Mucosa of descending colon (tissue), 3 donors: ENCODE measurements around the gene SHROOM1. TPM values are rescaled to one million over a fixed set of nuclear protein-coding genes. Genes with fewer than 3 reads are reported as not detected.
A peak's percentile ranks its signal among the peaks of the same experiment; 100 is the strongest.

ENCODE experiments used
- ATAC-seq: fragments of 200-7000 bp; cut with Tn5 transposase; one replicate; pipeline ENCODE4 v1.9.1; 2020; ENCODE audit warnings: mild to moderate bottlenecking, moderate library complexity
- DNase-seq, 3 donors: peaks; one replicate each; pipeline ENCODE4 v3.0.0-alpha.2; 2020
- H3K36me3 ChIP-seq: fragments of 200-600 bp; one replicate; pipeline ENCODE4 v1.8.0; 2021; ENCODE audit warnings: low read depth, mild to moderate bottlenecking
- H3K4me1 ChIP-seq: fragments of 200-600 bp; one replicate; pipeline ENCODE4 v1.8.0; 2021; ENCODE audit warnings: low read depth, mild to moderate bottlenecking
- H3K4me3 ChIP-seq: fragments of 200-600 bp; one replicate; pipeline ENCODE4 v1.8.0; 2021; ENCODE audit warnings: mild to moderate bottlenecking
- H3K9me3 ChIP-seq: fragments of 200-600 bp; one replicate; pipeline ENCODE4 v1.8.0; 2021; ENCODE audit warnings: mild to moderate bottlenecking
- CTCF ChIP-seq: fragments of 200-600 bp; IDR thresholded peaks from one replicate; pipeline ENCODE4 v1.8.0; 2022; ENCODE audit warnings: antibody characterized with exemption, mild to moderate bottlenecking
- intact Hi-C, 2 donors: fragments of 100-400 bp; cut with DNase I in 1 of 2; cut with micrococcal nuclease in 1 of 2; formaldehyde crosslinking; loops; one replicate each; pipeline versions ENCODE4 v1.11.0 to v1.11.1; 2022; cut with DNase I, micrococcal nuclease
- total RNA-seq, 3 donors: library from RNA; stranded (reverse); fragmentation: NEBNext Ultra II Directional in 2 of 3; extraction: Animal tissue kit (Norgen Biotek cat#: 25700) in 2 of 3; gene quantifications; one replicate each; pipeline versions ENCODE4 v1.2.1 to v1.2.4, GENCODE V29; 2021 to 2023
- donor health status: DM: no; HTN: no; CAD: no; lungs with moderate emphysema.
- donor health status: DM: no; HTN: no; CAD: no.
- donor health status: DM: no; HTN: yes; CAD: no.

The SHROOM1 gene
- total RNA-seq, 3 donors from 2014 or later, result 37.3 to 93.5 (median 63.0) TPM

GRCh38 chr5:132813599-132814502 is 16.6 kb downstream of the SHROOM1 start:
- Histone ChIP-seq H3K4me1 (peaks cover 14% of the 10 kb centered on the region), H3K9me3 (no peaks in the 10 kb centered on the region), H3K4me3 (peak overlapping the region; percentile 26), H3K36me3 (no peaks in the 10 kb centered on the region)
- TF ChIP-seq CTCF, result no peak
- ATAC-seq (peak; percentile 78), DNase-seq (peak in 2 of 3 donors; percentile 59 to 72)
- intact Hi-C loops, result loop anchor here in 1 of 2 donors (10.0 kb wide), 1 partner anchor 429 kb away; no protein-coding TSS in a partner anchor

- TF ChIP-seq CTCF, result no peak
- Histone ChIP-seq H3K4me1 (peaks cover 16% of the 10 kb centered on the region), H3K9me3 (no peaks in the 10 kb centered on the region), H3K4me3 (peak within 1 kb of the TSS; percentile 26), H3K36me3 (no peaks in the 10 kb centered on the region)
- peak; percentile 70 to 78 (median 76) for DNase-seq
- peak; percentile 79 for ATAC-seq
- intact Hi-C loops, result loop anchor here in 1 of 2 donors (10.0 kb wide), 1 partner anchor 428 kb away; no protein-coding TSS in a partner anchor
Observed at GRCh38 chr5:132812781-132813598, 17.5 kb downstream of the SHROOM1 start, which contains the start of gene SOWAHA. TSS of gene SOWAHA (plus strand) at chr5:132813302. CDS start at chr5:132813622, 320 bp downstream.

- H3K4me3 ChIP-seq, result no peak overlapping the region
- intact Hi-C loops, result loop anchor here in 1 of 2 donors (10.0 kb wide), 1 partner anchor 427 kb away; no protein-coding TSS in a partner anchor
- no peaks in the 10 kb centered on the region for H3K9me3 ChIP-seq
- H3K36me3 ChIP-seq, result no peaks in the 10 kb centered on the region
- no peak for TF ChIP-seq CTCF
- H3K4me1 ChIP-seq, result peaks cover 21% of the 10 kb centered on the region
- ATAC-seq, result no peak
- DNase-seq, result no peak
Observed at GRCh38 chr5:132812123-132812765, 18.2 kb downstream of the SHROOM1 start.

- DNase-seq, result no peak
- no peak for ATAC-seq
- intact Hi-C loops, result loop anchor here in 1 of 2 donors (10.0 kb wide), 1 partner anchor 426 kb away; no protein-coding TSS in a partner anchor
- TF ChIP-seq CTCF, result no peak
- H3K9me3 ChIP-seq, result no peaks in the 10 kb centered on the region
- H3K4me3 ChIP-seq, result no peak overlapping the region
- no peaks in the 10 kb centered on the region for H3K36me3 ChIP-seq
- H3K4me1 ChIP-seq, result peaks cover 21% of the 10 kb centered on the region
Observed at GRCh38 chr5:132810605-132811004, 19.8 kb downstream of the SHROOM1 start.

- intact Hi-C loops, result no loop called here
- H3K36me3 ChIP-seq, result no peaks in the 10 kb centered on the region
- ATAC-seq (no peak), DNase-seq (no peak)
- no peak overlapping the region for H3K4me3 ChIP-seq
- no peaks in the 10 kb centered on the region for H3K9me3 ChIP-seq
- peaks cover 21% of the 10 kb centered on the region for H3K4me1 ChIP-seq
- no peak for TF ChIP-seq CTCF
Observed at GRCh38 chr5:132808866-132809265, 21.6 kb downstream of the SHROOM1 start.
